ENCODE results near the gene CHML. TPM values are rescaled to one million over a fixed set of nuclear protein-coding genes. Genes with fewer than 3 reads are reported as not detected.
A peak's percentile ranks its signal among the peaks of the same experiment; 100 is the strongest.

CHML gene
- total RNA-seq, 6 experiments from 2014 or later = 15.2 to 17.9 (median 16.5) TPM

DNA sequence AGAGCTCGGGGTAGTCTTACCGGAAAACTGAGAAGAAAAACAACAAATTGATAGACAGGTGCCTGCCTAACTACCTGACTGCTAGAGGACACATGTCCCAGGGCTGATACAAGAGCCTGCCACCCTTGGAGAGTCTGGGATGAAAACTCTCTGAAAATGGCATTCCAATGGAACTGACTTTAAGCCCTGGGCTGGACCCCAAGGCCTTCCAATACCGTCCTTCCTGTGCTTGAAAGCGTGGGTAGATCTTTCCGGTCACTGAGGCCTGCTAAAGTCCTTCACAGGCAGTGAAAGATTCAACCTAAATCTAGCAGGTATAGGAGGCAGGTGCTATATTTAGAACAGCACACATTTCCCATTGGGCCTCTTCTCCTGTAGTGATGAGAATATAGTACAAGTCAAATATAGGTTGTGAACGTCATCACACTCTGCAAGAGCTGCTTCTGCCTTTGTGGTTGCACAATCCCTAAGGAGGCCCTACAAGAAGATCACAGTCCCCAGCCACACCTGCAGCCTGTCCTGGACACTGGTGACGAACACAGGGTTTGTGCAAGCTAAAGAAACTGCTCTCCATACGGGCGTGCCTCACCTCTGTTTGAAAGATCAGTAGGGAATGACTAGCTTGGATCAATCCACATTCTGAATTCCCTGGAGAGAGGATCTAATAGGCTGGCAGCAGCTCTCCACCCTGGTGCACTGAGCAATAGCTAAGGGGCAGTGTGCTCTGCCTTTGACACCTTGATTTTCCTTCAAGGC lies 876 bp upstream of the CHML start:
- Mint-ChIP-seq H3K9me3 (peaks cover 4% of the 10 kb centered on the region; the same call in 1 of the 2 replicates), H3K4me3 (peak overlapping the region; percentile 77), H3K36me3 (ENCODE audit: low read depth) (0 out of 2 replicates have a peak, but pooled peaks cover 9% of the 10 kb centered on the region), H3K27me3 (ENCODE audit: insufficient read depth) (peaks cover 5% of the 10 kb centered on the region), H3K4me1 (ENCODE audit: low read depth) (peaks cover 53% of the 10 kb centered on the region), H3K27ac (peak overlapping the region; percentile 76)
- DNase-seq = no peak
- TF ChIP-seq, protein P1, sequence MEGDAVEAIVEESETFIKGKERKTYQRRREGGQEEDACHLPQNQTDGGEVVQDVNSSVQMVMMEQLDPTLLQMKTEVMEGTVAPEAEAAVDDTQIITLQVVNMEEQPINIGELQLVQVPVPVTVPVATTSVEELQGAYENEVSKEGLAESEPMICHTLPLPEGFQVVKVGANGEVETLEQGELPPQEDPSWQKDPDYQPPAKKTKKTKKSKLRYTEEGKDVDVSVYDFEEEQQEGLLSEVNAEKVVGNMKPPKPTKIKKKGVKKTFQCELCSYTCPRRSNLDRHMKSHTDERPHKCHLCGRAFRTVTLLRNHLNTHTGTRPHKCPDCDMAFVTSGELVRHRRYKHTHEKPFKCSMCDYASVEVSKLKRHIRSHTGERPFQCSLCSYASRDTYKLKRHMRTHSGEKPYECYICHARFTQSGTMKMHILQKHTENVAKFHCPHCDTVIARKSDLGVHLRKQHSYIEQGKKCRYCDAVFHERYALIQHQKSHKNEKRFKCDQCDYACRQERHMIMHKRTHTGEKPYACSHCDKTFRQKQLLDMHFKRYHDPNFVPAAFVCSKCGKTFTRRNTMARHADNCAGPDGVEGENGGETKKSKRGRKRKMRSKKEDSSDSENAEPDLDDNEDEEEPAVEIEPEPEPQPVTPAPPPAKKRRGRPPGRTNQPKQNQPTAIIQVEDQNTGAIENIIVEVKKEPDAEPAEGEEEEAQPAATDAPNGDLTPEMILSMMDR (IDR thresholded peaks at IDR 0.05) = no peak

DNA sequence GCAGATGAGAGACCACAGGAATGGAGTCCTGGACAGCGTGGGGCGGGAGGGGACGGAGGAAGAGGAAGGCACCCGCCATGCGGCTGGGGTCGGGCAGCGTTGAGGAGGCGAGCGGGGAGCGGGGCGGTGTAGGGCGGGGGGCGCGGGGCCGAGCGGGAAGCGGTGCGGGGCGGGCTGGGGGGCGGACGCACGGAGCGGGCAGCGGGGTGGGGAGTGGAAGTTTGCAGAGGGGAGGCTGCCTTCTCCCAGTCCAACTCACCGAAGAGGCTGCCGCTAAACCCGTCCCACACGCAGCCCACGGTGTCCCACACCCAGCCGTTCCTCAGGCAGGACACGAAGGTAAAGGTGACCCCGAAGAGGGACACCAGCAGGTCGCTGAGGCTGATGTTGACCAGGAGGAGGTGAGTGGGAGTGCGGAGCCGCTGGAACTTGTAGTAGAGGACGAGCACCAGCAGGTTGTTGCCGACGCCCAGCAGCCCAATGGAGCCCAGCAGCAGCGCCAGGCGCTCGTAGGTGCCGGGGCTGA lies 483 bp downstream of the CHML start:
- Mint-ChIP-seq H3K4me1 (ENCODE audit: low read depth) (peaks cover 53% of the 10 kb centered on the region), H3K36me3 (ENCODE audit: low read depth) (peaks cover 18% of the 10 kb centered on the region; the same call in 1 of the 2 replicates), H3K4me3 (peak overlapping the region; percentile 86), H3K9me3 (peaks cover 4% of the 10 kb centered on the region; the same call in 1 of the 2 replicates), H3K27ac (peak overlapping the region; percentile 32), H3K27me3 (ENCODE audit: insufficient read depth) (no peaks in the 10 kb centered on the region; the same call in none of the 2 replicates)
- TF ChIP-seq, protein P1 (IDR thresholded peaks at IDR 0.05) = no peak
- peak; percentile 11 for DNase-seq

DNA sequence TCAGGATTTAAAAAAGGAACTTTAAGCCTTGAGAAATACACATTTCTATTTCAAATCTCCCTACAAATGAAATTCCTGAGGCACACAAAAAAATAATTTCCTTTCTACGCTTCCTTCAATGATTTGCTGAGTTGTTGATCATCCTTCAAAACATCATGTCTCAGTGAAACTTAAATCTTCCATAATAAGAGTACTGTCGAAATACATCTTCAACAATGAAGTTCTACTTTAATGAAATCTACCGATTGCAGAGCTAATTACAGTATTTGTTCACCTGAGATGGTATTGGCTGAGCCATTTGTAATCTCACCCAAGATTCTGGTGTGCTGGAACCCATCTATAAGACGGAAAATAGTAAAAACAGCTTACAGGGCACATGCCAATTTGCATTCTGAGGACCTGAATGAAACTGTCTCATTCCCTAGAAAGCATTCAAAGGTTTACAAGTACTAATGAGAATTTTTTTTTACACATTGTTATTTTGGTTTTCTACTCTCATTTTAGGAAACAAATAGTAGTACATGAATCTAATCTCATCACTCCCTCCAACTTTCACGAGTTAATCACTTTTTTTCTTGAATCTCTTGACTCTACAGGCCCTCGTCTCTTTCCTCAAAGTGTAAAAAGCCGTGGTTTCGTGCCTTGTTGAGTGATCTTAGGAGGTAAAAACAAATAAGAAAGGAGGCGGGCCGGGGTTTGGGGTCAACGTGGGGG lies 1.1 kb downstream of the CHML start:
- no peak for DNase-seq
- Mint-ChIP-seq H3K4me3 (peak overlapping the region; percentile 86), H3K36me3 (ENCODE audit: low read depth) (peaks cover 18% of the 10 kb centered on the region; the same call in 1 of the 2 replicates), H3K9me3 (peaks cover 4% of the 10 kb centered on the region; the same call in 1 of the 2 replicates), H3K27me3 (ENCODE audit: insufficient read depth) (no peaks in the 10 kb centered on the region; the same call in none of the 2 replicates), H3K4me1 (ENCODE audit: low read depth) (peaks cover 53% of the 10 kb centered on the region), H3K27ac (peak overlapping the region; percentile 32)
- TF ChIP-seq, protein P1 (IDR thresholded peaks at IDR 0.05) = no peak

DNA sequence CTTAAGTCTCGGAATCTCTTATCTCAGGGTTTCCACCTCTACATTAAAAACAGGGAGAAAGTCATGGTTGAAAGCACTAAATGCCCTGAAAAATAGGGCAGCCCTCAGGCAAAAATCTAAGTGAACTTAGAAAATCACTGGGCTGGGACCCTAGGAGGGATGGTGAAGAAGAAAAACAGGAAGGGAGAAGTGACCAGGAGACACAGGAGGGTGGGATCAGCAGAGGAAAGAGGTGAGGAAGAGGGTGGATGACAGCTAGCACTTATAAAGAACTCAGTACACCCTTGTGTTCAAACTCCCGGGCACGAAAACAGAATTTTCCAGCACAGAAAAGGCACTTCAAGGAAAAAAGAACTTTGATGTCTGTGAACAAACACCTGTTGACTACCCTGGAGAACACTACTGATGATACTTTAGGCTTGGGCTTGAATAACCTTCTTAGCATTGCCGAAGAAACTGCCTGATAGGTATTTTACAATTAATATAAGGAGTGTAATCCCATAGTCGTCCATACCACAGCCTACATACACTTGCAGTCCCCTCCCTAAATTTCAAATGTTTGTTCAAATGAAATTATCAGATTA lies 2.0 kb downstream of the CHML start:
- TF ChIP-seq, protein P1 (IDR thresholded peaks at IDR 0.05) = no peak
- no peak for DNase-seq
- Mint-ChIP-seq H3K36me3 (ENCODE audit: low read depth) (peaks cover 18% of the 10 kb centered on the region; the same call in 1 of the 2 replicates), H3K27me3 (ENCODE audit: insufficient read depth) (no peaks in the 10 kb centered on the region; the same call in 1 of the 2 replicates), H3K4me3 (peak overlapping the region; percentile 86), H3K4me1 (ENCODE audit: low read depth) (peaks cover 53% of the 10 kb centered on the region), H3K9me3 (peaks cover 4% of the 10 kb centered on the region; the same call in 1 of the 2 replicates), H3K27ac (no peak overlapping the region)

DNA sequence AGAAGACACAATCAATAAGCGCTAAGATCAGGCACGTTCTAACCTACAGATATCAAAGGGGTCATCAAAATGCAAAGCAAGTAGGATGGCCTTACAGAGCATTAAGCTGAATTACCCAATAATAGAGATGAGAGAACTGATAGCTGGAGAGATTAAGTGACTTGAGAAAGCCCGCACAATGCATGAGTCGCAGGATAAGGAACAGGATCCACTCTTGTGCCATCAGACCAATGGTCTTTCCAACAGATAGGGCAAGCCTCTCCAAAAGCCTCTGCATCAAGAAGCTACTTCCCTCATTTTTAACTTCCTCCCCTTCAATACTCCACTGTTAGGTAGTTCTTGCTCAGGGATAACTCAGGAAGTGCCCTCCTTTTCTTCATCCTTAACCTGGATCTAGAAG lies 2.6 kb downstream of the CHML start:
- peaks cover 53% of the 10 kb centered on the region for H3K4me1 Mint-ChIP-seq (ENCODE audit: low read depth)
- H3K9me3 Mint-ChIP-seq = peaks cover 4% of the 10 kb centered on the region; the same call in 1 of the 2 replicates
- peak; percentile 8 for DNase-seq
- TF ChIP-seq, protein P1 (IDR thresholded peaks at IDR 0.05) = no peak
- H3K27ac Mint-ChIP-seq = peak overlapping the region; percentile 41; the same call in 1 of the 2 replicates
- H3K4me3 Mint-ChIP-seq = peak overlapping the region; percentile 86
- no peaks in the 10 kb centered on the region; the same call in 1 of the 2 replicates for H3K27me3 Mint-ChIP-seq (ENCODE audit: insufficient read depth)
- peaks cover 18% of the 10 kb centered on the region; the same call in 1 of the 2 replicates for H3K36me3 Mint-ChIP-seq (ENCODE audit: low read depth)

Measured in HFFc6 (cell line).